NCI-H1417 (cell line): ENCODE results near the gene PRELID3B.

Experiments
- DNase-seq, 3 experiments: peaks; one replicate each; lab custom pipeline; 2025; lab: John Stamatoyannopoulos, UW

PRELID3B gene

DNA sequence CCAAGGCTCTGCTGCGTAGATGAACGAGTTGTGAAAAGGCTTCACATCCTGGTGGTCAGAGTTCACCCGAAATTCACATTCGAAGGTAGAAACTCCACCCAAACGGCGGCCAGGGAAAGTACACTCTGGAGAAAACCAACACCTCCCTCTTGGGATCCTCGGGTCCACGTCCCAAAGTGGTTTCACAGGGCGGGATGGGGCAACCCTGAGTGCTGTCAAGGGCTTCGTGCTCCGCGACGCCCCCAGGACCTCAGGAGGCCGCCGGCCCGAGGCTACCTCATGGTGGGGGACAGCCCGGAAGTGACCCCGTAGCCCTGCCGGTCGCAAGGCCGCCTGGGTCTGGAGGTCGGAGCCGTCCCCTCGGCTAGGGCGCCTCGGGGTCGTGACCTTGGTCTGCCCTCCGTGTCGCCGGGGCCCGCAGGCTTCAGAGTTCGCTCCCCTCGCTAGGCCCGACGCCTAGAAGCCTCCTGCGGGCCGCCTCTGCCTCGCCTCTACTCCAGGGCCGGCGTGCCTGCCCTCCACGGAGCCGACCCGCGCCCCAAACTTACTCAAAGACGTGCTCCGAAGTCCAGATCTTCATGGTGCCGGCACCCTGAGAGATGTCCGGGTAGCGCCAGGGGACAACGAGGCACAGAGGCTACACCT is at the start of gene PRELID3B:
TSS of gene PRELID3B (minus strand) at position 636 of the 645 bp plus-strand sequence. CDS start at position 580, 56 bp downstream.
- no peak for DNase-seq

- DNase-seq = peak; percentile 48 to 88 (median 77)
Measured at GRCh38 chr20:59087829-59088433, 45.3 kb upstream of the PRELID3B start.

GRCh38 chr20:59086923-59087322 is 44.3 kb upstream of the PRELID3B start:
- DNase-seq = no peak

- no peak for DNase-seq
Measured at GRCh38 chr20:59084041-59084850, 41.7 kb upstream of the PRELID3B start.

DNA sequence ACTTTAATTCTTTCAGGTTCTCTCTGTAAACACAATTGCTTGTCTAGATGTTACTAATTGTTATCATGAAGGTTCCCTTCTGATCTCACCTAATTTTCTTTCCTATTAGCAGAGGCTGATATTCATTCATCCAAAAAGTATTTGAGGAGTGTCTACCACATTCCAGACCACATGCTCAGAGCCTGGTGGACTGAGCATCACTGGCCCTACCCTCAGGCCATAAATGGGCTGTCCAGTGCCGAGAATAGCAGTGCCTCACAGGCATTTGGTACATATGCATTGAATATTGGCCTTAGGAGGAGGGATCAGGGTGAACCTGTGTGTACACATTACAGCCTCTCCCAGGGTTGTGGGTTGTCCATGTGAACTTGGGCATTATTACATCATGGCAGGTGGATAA is 40.4 kb upstream of the PRELID3B start:
- no peak for DNase-seq

GRCh38 chr20:59082077-59082740 is 39.6 kb upstream of the PRELID3B start:
- DNase-seq = peak in 2 of 3 experiments; percentile 11 to 55

DNA sequence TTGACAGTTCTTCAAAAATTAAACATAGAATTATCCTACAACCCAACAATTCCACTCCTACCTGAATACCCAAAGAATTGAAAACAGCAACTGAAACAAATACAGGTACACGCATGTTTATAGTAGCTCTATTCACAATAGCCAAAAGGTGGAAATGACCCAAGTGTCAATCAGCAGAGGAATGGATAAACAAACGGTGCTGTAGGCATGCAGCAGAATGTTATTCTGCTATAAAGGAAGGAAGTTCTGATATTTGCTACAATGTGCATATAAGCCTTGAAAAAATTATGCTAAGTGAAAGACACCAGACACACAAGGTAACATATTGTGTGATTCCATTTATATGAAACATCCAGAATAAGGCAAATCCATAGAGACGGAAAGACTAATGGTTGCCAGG is 38.5 kb upstream of the PRELID3B start:
- no peak for DNase-seq

GRCh38 chr20:59078231-59078630 is 35.6 kb upstream of the PRELID3B start:
- DNase-seq = peak in 2 of 3 experiments; percentile 16 to 59

GRCh38 chr20:59077705-59078104 is 35.1 kb upstream of the PRELID3B start:
- no peak for DNase-seq

GRCh38 chr20:59075934-59076508 is 33.4 kb upstream of the PRELID3B start:
- DNase-seq = no peak

DNA sequence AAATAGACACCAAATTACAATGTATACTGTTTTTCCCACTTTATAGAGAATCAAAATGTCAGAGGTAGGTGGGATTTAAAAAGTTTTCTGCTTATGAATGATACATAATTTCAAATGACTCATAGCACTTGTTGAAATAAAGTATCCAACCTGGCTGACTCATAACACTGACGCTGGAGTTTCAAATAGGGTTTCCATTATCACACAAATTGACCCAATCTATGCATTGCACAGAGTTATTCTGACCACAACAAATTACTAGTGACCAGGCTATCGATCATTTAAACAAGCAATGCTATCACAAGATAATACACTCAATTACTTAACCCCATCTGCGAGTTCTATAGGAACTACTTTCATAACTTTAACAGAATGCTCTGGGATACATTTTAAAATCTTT is 31.9 kb upstream of the PRELID3B start:
- DNase-seq = no peak

DNA sequence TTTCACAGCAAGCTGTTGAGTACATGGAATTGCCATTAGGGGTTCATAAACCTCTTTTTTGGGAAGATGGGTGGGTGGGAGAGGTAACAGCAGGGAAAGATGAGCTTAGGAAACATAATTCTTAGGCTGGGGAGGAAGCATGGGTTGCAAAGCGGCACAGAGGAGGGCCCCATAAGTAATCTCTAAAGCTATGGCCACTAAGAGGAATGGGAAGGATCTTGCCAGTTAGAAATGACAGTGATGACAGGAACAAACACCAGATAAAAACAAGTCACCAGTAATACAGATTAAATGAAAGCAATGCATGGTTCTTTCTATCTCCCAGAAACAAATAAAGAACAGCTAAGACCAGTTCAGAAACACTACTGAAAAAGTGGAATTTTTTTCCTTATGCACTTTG is 31.0 kb upstream of the PRELID3B start:
- DNase-seq = no peak

- no peak for DNase-seq
Measured at GRCh38 chr20:59071216-59071615, 28.6 kb upstream of the PRELID3B start.

DNA sequence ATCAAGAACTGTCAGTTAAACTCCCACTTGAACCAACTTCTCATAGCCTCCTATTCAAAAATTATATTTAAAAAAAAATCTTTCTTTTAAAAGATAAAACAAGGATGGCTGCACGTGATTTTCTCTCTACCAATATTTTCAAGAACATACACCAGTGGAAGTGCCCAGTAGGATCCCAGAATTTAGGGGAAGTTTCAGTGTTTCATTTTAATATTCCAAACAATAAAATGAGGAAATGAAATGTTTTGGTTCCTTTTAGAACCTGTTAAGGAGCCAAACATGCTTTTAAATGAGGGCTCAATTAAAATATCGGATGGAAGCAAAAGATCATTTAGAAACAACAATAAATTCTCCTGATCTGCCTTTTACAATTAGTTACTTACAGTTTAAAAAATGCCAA is 26.4 kb upstream of the PRELID3B start:
- DNase-seq = no peak

DNA sequence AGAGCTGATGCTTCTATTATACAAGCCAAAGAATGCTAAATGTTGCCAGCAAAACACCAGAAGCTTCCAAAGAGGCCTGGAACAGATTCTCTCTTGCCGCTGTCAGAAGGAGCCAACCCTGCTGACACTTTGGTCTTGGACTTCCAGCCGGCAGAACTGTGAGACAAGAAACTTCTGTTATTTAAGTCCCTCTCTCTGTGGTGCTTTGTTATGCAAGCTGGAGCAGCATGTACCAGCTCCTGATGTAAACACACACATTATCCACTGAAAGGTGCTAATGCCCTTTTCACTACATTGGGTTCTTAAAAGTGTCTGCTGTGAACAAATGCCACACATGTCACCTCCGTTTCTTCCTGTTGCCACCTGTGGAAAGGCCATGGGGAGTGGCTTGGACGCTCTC is 25.9 kb upstream of the PRELID3B start:
- DNase-seq = no peak

DNA sequence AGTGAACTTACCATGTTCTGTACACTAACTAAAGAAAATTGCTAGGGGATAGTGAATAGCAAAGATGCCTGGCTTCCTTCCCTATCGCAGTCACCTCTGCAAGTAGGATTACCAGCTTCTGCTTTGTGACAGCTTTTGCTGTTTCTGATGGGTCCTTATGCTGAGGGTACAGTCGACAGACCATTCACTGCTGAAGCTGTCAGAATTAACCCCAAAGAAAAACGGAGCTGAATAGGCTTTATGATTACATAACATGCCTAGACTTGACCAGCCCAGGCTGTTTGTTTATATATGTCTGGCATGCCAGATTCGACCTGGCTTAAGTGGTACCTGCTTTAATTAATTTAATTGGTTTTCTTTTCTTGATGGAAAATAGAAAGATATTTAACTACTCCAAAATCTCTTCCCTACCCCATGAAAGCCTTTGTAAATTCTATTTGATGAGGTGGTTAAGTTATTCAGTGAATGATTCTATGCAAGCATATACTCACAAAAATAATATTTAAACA is 21.7 kb upstream of the PRELID3B start:
- peak; percentile 49 to 97 (median 81) for DNase-seq

DNA sequence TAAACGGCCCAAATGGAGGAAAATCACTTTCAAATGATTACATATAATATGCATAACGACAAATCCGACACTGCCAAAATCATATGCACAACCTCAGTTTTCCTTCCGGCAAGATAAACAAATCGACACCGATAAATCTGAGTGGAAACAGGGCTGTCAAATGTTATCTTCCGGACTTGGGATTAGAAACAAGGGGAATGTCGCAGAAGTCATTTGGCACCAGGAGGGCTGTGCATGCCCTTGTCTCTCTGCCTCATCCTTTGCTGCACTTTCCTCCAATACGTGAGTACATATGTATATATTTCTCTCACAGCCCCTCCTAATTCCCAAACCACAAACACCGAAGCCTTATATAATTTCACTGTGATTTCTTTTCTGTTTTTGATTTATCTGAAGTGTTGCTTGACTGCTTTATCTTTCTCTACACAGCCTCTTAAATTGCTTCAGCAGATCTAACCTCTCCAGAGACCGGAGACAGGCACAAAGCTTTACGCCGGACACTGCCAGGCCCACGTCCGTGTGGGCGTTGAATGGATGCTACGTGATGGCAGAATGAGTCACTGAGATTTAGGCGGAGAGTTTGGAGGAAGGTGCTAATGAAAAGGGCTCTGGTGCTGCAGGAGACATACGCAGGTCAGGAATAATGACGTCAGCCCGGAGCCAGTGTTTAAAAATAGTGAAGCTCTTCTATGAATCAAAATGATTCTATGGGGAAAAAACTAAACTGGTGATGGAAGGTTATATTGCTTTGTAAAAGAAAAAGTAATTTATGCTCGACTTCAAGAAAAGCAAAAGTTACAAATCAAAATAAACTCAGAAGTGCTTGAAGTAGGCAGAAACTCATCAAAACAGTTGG is 21.0 kb upstream of the PRELID3B start:
- DNase-seq = peak in 2 of 3 experiments; percentile 66 to 90

GRCh38 chr20:59062081-59062480 is 19.5 kb upstream of the PRELID3B start:
- peak in 2 of 3 experiments; percentile 43 to 81 for DNase-seq

GRCh38 chr20:59055302-59055701 is 12.7 kb upstream of the PRELID3B start:
- peak in 1 of 3 experiments; percentile 34 for DNase-seq

- DNase-seq = no peak
Measured at GRCh38 chr20:59051666-59052185, 9.1 kb upstream of the PRELID3B start.

- no peak for DNase-seq
Measured at GRCh38 chr20:59050437-59050836, 7.9 kb upstream of the PRELID3B start.
